Ammon's horn (tissue), 1 donor: ENCODE results near the gene BCL2L11.
"Not testable (repeated sequence)": the region's sequence is repeated elsewhere in the genome, so short reads cannot be mapped to it uniquely, and the experiment has no call there.

ENCODE experiments used
- DNase-seq: peaks from one replicate; pipeline ENCODE4 v3.0.0-alpha.2; 2016; ENCODE audit warnings: low spot score

The BCL2L11 gene

GRCh38 chr2:111120253-111121027 lies at the start of gene BCL2L11:
TSS of gene BCL2L11 (plus strand) at chr2:111120914. CDS start at chr2:111123746, 2,832 bp downstream.
- DNase-seq = peak; percentile 92

GRCh38 chr2:111071600-111072171 lies 49.0 kb upstream of the BCL2L11 start:
- DNase-seq = no peak

GRCh38 chr2:111072220-111072871 lies 48.4 kb upstream of the BCL2L11 start:
- DNase-seq = no peak

- DNase-seq = not testable (repeated sequence)
Observed at GRCh38 chr2:111082659-111083058, 38.1 kb upstream of the BCL2L11 start.

GRCh38 chr2:111091811-111092211 lies 28.9 kb upstream of the BCL2L11 start:
- no peak for DNase-seq

GRCh38 chr2:111094691-111095090 lies 26.0 kb upstream of the BCL2L11 start:
- peak; percentile 62 for DNase-seq

- DNase-seq = no peak
Observed at GRCh38 chr2:111095434-111095833, 25.3 kb upstream of the BCL2L11 start.

- DNase-seq = no peak
Observed at GRCh38 chr2:111099402-111099801, 21.3 kb upstream of the BCL2L11 start.

- no peak for DNase-seq
Observed at GRCh38 chr2:111100087-111100764, 20.5 kb upstream of the BCL2L11 start.

GRCh38 chr2:111100765-111101162 lies 19.9 kb upstream of the BCL2L11 start:
- DNase-seq = no peak

- DNase-seq = no peak
Observed at GRCh38 chr2:111101592-111101991, 19.1 kb upstream of the BCL2L11 start.

- DNase-seq = no peak
Observed at GRCh38 chr2:111102216-111102615, 18.5 kb upstream of the BCL2L11 start.

- no peak for DNase-seq
Observed at GRCh38 chr2:111105926-111106325, 14.8 kb upstream of the BCL2L11 start.

GRCh38 chr2:111106706-111107105 lies 14.0 kb upstream of the BCL2L11 start:
- DNase-seq = no peak

- no peak for DNase-seq
Observed at GRCh38 chr2:111108745-111109271, 11.9 kb upstream of the BCL2L11 start.

GRCh38 chr2:111111101-111111755 lies 9.5 kb upstream of the BCL2L11 start:
- no peak for DNase-seq

- DNase-seq = no peak
Observed at GRCh38 chr2:111113838-111114237, 6.9 kb upstream of the BCL2L11 start.

GRCh38 chr2:111116011-111116746 lies 4.5 kb upstream of the BCL2L11 start:
- DNase-seq = no peak

GRCh38 chr2:111116843-111117597 lies 3.7 kb upstream of the BCL2L11 start:
- DNase-seq = peak; percentile 85
